CD14-positive monocyte (primary cell): ENCODE results near the gene STUM. TPM values are rescaled to one million over a fixed set of nuclear protein-coding genes. Genes with fewer than 3 reads are reported as not detected.

ENCODE experiments used
- DNase-seq, 3 donors: peaks; one replicate each; pipeline ENCODE4 v3.0.0-alpha.2; 2011 to 2022
- H2AFZ ChIP-seq: 2 replicates; pipeline ENCODE4 v1.6.0; 2012; ENCODE audit warnings: mild to moderate bottlenecking, low read depth, low read length, inconsistent platforms; ENCODE audit not compliant: insufficient read depth, poor library complexity, severe bottlenecking
- H3K27ac ChIP-seq, 2 donors: 1 replicate in 1 of 2; 2 replicates in 1 of 2; pipeline ENCODE4 v1.5.1; 2012 to 2013; ENCODE audit warnings: low read length in 2 of 2, control low read depth in 1 of 2, inconsistent platforms in 1 of 2, low read depth in 1 of 2, mild to moderate bottlenecking in 1 of 2
- H3K27me3 ChIP-seq, 2 donors: one replicate each; pipeline versions ENCODE4 v1.6.0 to v1.6.1; 2011 to 2013; ENCODE audit warnings: low read length in 2 of 2; ENCODE audit not compliant: control insufficient read depth in 2 of 2, insufficient read depth in 2 of 2
- H3K36me3 ChIP-seq, 2 donors: replicated peaks in 1 of 2; 1 replicate in 1 of 2; 2 replicates in 1 of 2; pipeline versions ENCODE4 v1.5.1 to v1.6.1; 2012 to 2013; ENCODE audit warnings: low read length in 2 of 2, control low read depth in 1 of 2, inconsistent platforms in 1 of 2, mild to moderate bottlenecking in 1 of 2; ENCODE audit not compliant: insufficient read depth in 2 of 2, control insufficient read depth in 1 of 2
- H3K4me1 ChIP-seq, 2 donors: 1 replicate in 1 of 2; 2 replicates in 1 of 2; pipeline versions ENCODE4 v1.5.1 to v1.6.1; 2012 to 2013; ENCODE audit warnings: low read length in 2 of 2, control low read depth in 1 of 2, inconsistent platforms in 1 of 2, mild to moderate bottlenecking in 1 of 2, moderate library complexity in 1 of 2; ENCODE audit not compliant: insufficient read depth in 2 of 2, control insufficient read depth in 1 of 2
- H3K4me2 ChIP-seq: replicated peaks from 2 replicates; pipeline ENCODE3; 2012; ENCODE audit warnings: low read length, moderate library complexity, mild to moderate bottlenecking; ENCODE audit not compliant: poor library complexity, severe bottlenecking; ENCODE audit errors: extremely low read depth
- H3K4me3 ChIP-seq, 3 experiments: fragments of 200-600 bp in 1 of 3; sonication (generic) in 1 of 3; replicated peaks in 1 of 3; 1 replicate in 2 of 3; 2 replicates in 1 of 3; pipeline ENCODE4 v1.5.1; 2011 to 2013; ENCODE audit warnings: low read length in 3 of 3, mild to moderate bottlenecking in 3 of 3, control low read depth in 2 of 3, low read depth in 2 of 3, inconsistent platforms in 1 of 3, moderate library complexity in 1 of 3
- H3K79me2 ChIP-seq: 2 replicates; pipeline ENCODE4 v1.6.0; 2012; ENCODE audit warnings: mild to moderate bottlenecking, control low read depth, inconsistent platforms, low read length, moderate library complexity; ENCODE audit not compliant: insufficient read depth
- H3K9ac ChIP-seq: 2 replicates; pipeline ENCODE4 v1.6.0; 2017; ENCODE audit warnings: low read length, mild to moderate bottlenecking; ENCODE audit not compliant: insufficient read depth, poor library complexity, severe bottlenecking
- H3K9me3 ChIP-seq, 2 donors: replicated peaks in 1 of 2; 1 replicate in 1 of 2; 2 replicates in 1 of 2; pipeline versions ENCODE4 v1.5.1 to v1.6.1; 2012 to 2013; ENCODE audit warnings: low read length in 2 of 2, control low read depth in 1 of 2; ENCODE audit not compliant: control insufficient read depth in 1 of 2, insufficient read depth in 1 of 2
- H4K20me1 ChIP-seq: 2 replicates; pipeline ENCODE4 v1.6.0; 2012; ENCODE audit warnings: mild to moderate bottlenecking, low read length, control low read depth, moderate library complexity; ENCODE audit not compliant: insufficient read depth
- H3K27ac Mint-ChIP-seq, 7 donors: one replicate each; pipeline ENCODE4 v1.8.0; 2020; ENCODE audit warnings: mild to moderate bottlenecking in 7 of 7, mixed read lengths in 7 of 7, moderate library complexity in 6 of 7, inconsistent platforms in 2 of 7
- H3K27me3 Mint-ChIP-seq, 3 donors: one replicate each; pipeline ENCODE4 v1.8.0; 2021 to 2022; ENCODE audit warnings: low read depth in 3 of 3, mild to moderate bottlenecking in 3 of 3, mixed read lengths in 3 of 3, moderate library complexity in 3 of 3, inconsistent platforms in 1 of 3
- H3K36me3 Mint-ChIP-seq, 2 donors: one replicate each; pipeline ENCODE4 v1.8.0; 2020; ENCODE audit warnings: mixed read lengths in 2 of 2, inconsistent platforms in 1 of 2, mild to moderate bottlenecking in 1 of 2
- H3K4me1 Mint-ChIP-seq: one replicate; pipeline ENCODE4 v1.8.0; 2020; ENCODE audit warnings: mild to moderate bottlenecking, mixed read lengths
- H3K4me3 Mint-ChIP-seq, 2 donors: one replicate each; pipeline ENCODE4 v1.8.0; 2020; ENCODE audit warnings: mild to moderate bottlenecking in 2 of 2, mixed read lengths in 2 of 2, moderate library complexity in 1 of 2
- H3K9me3 Mint-ChIP-seq, 7 donors: one replicate each; pipeline ENCODE4 v1.8.0; 2020 to 2022; ENCODE audit warnings: mixed read lengths in 7 of 7, mild to moderate bottlenecking in 6 of 7, moderate library complexity in 6 of 7, inconsistent platforms in 2 of 7
- CTCF ChIP-seq: fragments of 200-600 bp; IDR thresholded peaks from one replicate; pipeline ENCODE4 v1.8.0; 2022; ENCODE audit warnings: antibody characterized with exemption, mild to moderate bottlenecking
- WGBS: methylation state at CpG from one replicate; pipeline ENCODE4 v1.1.5; 2013; ENCODE audit warnings: missing lambda C conversion rate; ENCODE audit not compliant: insufficient coverage; 5-methylcytosine and 5-hydroxymethylcytosine counted together
- intact Hi-C, 2 donors: fragments of 100-400 bp; cut with micrococcal nuclease; formaldehyde crosslinking; loops; one replicate each; pipeline versions ENCODE4 v1.15.0 to v1.15.1; 2023
- polyA plus RNA-seq, 3 donors: library from polyadenylated mRNA; depleted of rRNA in 1 of 3; unstranded in 2 of 3; stranded (reverse) in 1 of 3; fragments of 300-500 nt in 2 of 3; fragments of >200 nt in 1 of 3; fragmentation: Illumina TruSeq in 2 of 3; gene quantifications; 1 replicate in 2 of 3; 2 replicates in 1 of 3; pipeline ENCODE4 v1.2.3, GENCODE V29; 2012 to 2021

STUM gene
- polyA plus RNA-seq, 3 donors, result not detected

DNA sequence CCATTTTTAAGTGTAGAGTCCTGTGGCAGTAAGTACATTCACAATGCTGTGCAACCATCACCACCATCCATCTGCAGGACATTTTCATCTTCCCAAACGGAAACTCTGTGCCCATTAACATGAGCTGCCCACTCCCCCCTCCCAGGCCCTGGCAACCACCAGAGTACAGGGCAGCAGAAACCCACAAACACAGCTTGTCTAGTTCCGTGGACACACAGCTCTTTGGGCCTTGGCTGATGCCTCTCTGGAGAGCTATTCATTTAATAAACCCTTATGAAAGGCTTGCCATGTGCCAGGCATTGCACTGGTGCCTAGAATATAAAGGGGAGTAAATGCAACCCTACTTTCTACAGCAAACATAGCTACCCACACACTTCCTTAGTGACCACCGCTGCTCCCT, 28.0 kb downstream of the STUM start:
- DNase-seq, result no peak
- Mint-ChIP-seq H3K4me1 (peaks cover 3% of the 10 kb centered on the region), H3K4me3 (no peak overlapping the region), H3K27ac (no peak overlapping the region), H3K27me3 (peaks cover 0 to 7% (median 2%) of the 10 kb centered on the region in 3 donors), H3K9me3 (peaks cover 0 to 3% (median 2%) of the 10 kb centered on the region in 7 donors), H3K36me3 (no peaks in the 10 kb centered on the region)
- Histone ChIP-seq H3K4me1 (no peaks in the 10 kb centered on the region), H3K27me3 (no peaks in the 10 kb centered on the region), H2AFZ (no peak overlapping the region), H3K79me2 (no peaks in the 10 kb centered on the region), H4K20me1 (no peaks in the 10 kb centered on the region), H3K27ac (no peak overlapping the region), H3K4me2 (no peak overlapping the region), H3K9ac (no peak overlapping the region), H3K4me3 (no peak overlapping the region), H3K9me3 (no peaks in the 10 kb centered on the region), H3K36me3 (no peaks in the 10 kb centered on the region)
- no peak for TF ChIP-seq CTCF
- intact Hi-C loops, result no loop called here
- 86% methylated on average over 3 of the region's 3 CpGs for WGBS

- H3K4me3 ChIP-seq, result no peak overlapping the region
- DNase-seq, result no peak
- no peaks in the 10 kb centered on the region for H3K79me2 ChIP-seq
Measured at GRCh38 chr1:226577401-226578180, 29.0 kb downstream of the STUM start.

More at GRCh38 chr1:226577401-226578180, 29.0 kb downstream of the STUM start:
- Histone ChIP-seq H3K4me1 (no peaks in the 10 kb centered on the region), H3K27ac (no peak overlapping the region), H4K20me1 (no peaks in the 10 kb centered on the region), H3K9ac (no peak overlapping the region), H3K4me2 (no peak overlapping the region), H3K27me3 (no peaks in the 10 kb centered on the region), H3K9me3 (no peaks in the 10 kb centered on the region), H3K36me3 (no peaks in the 10 kb centered on the region), H2AFZ (no peak overlapping the region)
- Mint-ChIP-seq H3K4me1 (peaks cover 3% of the 10 kb centered on the region), H3K9me3 (peaks cover 0 to 3% (median 1%) of the 10 kb centered on the region in 7 donors), H3K36me3 (no peaks in the 10 kb centered on the region), H3K27ac (no peak overlapping the region), H3K27me3 (peaks cover 0 to 7% (median 2%) of the 10 kb centered on the region in 3 donors), H3K4me3 (no peak overlapping the region)
- TF ChIP-seq CTCF, result no peak
- intact Hi-C loops, result no loop called here
- WGBS, result 94% methylated on average over 5 of the region's 15 CpGs
